DND-41 (cell line): ENCODE results near the gene DDX11.
"Not testable (repeated sequence)": the region's sequence is repeated elsewhere in the genome, so short reads cannot be mapped to it uniquely, and the experiment has no call there.

ENCODE experiments used
- CTCF ChIP-seq: IDR thresholded peaks from 2 replicates; pipeline ENCODE4 v1.5.1; 2012; ENCODE audit warnings: borderline replicate concordance, low read length, moderate library complexity, mild to moderate bottlenecking; ENCODE audit not compliant: poor library complexity, severe bottlenecking; ENCODE audit errors: extremely low read depth
- EZH2 ChIP-seq: IDR thresholded peaks from 3 replicates; pipeline ENCODE4 v1.6.1; 2012; ENCODE audit warnings: borderline replicate concordance, low read depth, mild to moderate bottlenecking, moderate library complexity, low read length, inconsistent platforms; ENCODE audit not compliant: severe bottlenecking

GRCh38 chr12:31099434-31099833, 25.8 kb downstream of the DDX11 start:
- TF ChIP-seq CTCF, EZH2: not testable (repeated sequence)
